Measurements from ENCODE around the gene LAGE3.

DNA sequence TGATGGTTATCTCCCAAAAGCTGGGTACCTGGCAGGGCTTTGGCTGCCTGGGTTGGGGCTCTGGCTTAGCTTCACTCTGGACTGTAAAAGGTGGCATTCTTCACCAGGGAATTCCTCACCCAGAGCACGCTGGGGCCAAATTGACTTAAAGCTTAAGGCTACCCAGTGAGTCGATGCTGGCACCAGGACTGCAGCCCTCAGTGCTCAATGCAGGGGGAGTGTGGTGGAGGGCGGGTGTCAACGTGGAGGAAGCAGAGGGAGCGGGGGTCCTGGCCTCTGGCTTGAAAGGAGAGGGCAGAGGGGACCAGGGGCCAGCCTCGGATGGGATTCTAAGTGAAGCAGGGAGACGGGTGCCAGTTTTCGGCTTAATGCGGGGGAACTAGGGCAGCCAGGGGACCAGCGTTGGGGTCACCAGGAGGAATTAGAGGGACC, 35.6 kb downstream of the LAGE3 start:
- TF ChIP-seq, protein P1, sequence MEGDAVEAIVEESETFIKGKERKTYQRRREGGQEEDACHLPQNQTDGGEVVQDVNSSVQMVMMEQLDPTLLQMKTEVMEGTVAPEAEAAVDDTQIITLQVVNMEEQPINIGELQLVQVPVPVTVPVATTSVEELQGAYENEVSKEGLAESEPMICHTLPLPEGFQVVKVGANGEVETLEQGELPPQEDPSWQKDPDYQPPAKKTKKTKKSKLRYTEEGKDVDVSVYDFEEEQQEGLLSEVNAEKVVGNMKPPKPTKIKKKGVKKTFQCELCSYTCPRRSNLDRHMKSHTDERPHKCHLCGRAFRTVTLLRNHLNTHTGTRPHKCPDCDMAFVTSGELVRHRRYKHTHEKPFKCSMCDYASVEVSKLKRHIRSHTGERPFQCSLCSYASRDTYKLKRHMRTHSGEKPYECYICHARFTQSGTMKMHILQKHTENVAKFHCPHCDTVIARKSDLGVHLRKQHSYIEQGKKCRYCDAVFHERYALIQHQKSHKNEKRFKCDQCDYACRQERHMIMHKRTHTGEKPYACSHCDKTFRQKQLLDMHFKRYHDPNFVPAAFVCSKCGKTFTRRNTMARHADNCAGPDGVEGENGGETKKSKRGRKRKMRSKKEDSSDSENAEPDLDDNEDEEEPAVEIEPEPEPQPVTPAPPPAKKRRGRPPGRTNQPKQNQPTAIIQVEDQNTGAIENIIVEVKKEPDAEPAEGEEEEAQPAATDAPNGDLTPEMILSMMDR (optimal IDR thresholded peaks at IDR 0.05 in 1 of 3, IDR thresholded peaks at IDR 0.05 in 1 of 3, conservative IDR thresholded peaks at IDR 0.05 in 1 of 3; ENCODE audit: extremely low read depth in 1 of 3, insufficient read depth in 2 of 3, low read length in 3 of 3), result no peak
- no peak for TF ChIP-seq EZH2 (IDR thresholded peaks at IDR 0.05; ENCODE audit: low read length)
